HG02884 (cell line): ENCODE measurements around the gene GLP2R.
"Not testable (repeated sequence)": the region's sequence is repeated elsewhere in the genome, so short reads cannot be mapped to it uniquely, and the experiment has no call there.

Experiments used
- ATAC-seq: cut with Tn5 transposase; IDR thresholded peaks from one replicate; pipeline ENCODE4 v1.9.1; 2021; ENCODE audit warnings: mild to moderate bottlenecking, moderate library complexity; ENCODE audit not compliant: unreplicated experiment

The GLP2R gene, protein sequence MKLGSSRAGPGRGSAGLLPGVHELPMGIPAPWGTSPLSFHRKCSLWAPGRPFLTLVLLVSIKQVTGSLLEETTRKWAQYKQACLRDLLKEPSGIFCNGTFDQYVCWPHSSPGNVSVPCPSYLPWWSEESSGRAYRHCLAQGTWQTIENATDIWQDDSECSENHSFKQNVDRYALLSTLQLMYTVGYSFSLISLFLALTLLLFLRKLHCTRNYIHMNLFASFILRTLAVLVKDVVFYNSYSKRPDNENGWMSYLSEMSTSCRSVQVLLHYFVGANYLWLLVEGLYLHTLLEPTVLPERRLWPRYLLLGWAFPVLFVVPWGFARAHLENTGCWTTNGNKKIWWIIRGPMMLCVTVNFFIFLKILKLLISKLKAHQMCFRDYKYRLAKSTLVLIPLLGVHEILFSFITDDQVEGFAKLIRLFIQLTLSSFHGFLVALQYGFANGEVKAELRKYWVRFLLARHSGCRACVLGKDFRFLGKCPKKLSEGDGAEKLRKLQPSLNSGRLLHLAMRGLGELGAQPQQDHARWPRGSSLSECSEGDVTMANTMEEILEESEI

DNA sequence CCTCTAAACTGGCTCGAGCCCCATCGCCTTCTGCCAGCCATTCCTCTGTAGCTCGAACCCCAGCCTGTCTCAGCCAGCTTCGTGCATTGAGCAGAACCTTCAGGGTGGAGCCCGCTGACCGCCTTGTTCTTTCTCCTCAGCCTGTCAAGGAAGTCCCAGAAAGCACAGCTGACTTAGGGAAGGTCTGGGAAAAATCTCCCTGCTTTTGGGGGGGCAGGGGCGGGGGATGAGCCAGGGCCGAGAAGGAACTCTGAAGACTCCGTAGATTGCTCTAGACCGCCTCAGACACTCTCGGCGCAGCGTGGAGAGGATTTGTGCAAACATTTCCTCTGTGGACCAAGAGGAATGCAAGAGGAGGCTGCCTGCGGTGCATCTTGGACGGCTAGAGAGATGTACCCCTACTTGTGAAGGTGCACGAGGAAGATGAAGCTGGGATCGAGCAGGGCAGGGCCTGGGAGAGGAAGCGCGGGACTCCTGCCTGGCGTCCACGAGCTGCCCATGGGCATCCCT lies at the start of gene GLP2R:
Gene GLP2R, plus strand, starts transcription at position 284 of the 510 bp plus-strand sequence. Its CDS starts 140 bp downstream, at position 424.
- no peak for ATAC-seq

DNA sequence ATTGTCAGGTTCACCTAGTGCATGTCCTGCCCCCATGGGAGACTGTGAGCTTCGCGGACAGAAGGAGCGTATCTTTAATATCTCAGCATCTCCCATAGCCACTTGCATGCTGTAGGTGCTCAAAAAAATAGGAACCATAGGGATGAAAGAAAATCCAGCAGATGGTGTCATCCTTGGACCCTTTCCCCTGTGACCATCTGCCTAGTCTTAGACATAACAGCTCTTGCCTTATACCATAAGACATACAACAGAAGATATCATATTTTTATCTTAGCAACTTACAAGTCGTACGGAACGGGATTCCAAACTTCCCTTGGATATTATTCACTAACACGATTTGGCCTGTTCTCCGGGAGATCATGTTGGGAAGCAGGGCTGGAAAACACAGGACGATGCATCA lies 48.8 kb upstream of the GLP2R start:
- ATAC-seq = no peak

DNA sequence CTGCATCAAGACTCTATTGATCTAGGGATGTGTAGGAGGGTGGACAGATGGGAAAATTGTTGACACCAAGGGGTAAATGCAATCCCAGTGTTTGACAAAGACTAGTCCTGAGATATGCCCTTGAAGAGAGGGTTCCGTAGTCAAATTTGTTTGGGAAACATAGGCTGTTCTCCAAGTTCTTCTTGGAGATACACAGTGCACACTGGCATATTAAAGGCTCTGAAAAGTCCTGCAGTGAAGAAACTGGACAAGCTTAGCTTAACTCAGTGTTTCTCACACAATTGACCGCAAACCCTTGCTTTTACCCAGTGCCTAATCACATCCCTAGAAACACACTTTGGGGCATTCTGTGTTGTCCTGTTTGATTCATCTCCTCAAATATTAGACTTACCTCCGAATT lies 45.2 kb upstream of the GLP2R start:
- ATAC-seq = no peak

GRCh38 chr17:9783050-9783449 lies 42.7 kb upstream of the GLP2R start:
- ATAC-seq = no peak

- ATAC-seq = not testable (repeated sequence)
These were observed 42.3 kb upstream of the GLP2R start for GRCh38 chr17:9783465-9783864.

DNA sequence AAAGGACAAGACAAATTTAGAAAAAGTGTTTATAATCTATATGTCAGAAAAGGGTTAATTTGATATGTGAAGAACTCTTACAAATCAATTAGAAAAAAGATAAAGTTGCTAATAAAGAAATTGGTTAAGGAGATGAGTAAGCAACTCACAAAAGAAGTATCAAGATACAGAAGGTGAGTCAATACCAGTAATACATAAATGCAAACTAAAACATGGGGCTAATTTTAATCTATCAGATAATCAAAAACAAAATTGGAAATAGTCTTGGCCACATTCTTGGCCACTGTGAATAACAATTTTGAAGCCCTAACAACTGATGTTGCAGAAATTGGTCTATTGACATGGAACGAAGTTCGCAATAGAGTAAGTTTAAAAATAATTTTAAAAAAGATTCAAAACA lies 41.2 kb upstream of the GLP2R start:
- ATAC-seq = no peak

DNA sequence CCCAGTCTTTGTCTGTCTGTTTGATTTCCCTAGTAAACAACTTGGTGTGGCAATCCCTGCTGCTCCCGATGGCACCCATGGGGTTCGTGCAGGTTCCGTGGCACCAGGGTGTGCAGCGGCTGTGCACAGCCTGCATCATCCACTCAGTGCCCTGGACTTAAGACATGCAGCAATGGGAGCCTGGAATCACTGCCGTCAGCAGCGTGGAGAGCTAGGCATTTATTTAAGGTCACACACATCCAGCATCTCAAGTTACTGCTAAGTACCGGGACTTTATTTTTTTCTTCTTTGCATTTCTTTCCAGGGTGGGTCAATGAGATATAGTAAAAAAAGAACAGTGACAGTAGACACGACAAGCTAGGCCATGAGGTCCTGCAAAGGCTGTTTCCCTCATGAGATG lies 37.1 kb upstream of the GLP2R start:
- no peak for ATAC-seq

DNA sequence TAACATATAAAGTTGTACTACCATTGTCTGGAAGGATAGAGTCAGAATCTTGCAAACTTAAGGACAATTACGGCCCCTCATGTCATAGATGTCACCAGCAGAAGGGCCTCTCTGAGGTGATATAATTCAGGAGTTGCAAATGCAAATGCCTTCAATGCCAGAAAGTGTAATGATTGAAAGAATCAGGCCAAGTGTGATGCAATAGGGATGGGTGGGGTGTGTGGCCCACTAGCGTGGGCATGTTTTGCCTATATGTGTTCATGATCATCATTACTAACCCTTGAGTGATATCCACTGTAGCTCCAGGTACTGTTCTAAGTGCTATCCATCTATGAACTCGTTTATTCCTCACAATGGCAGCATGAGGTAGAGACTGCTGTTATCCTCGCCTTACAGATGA lies 35.4 kb upstream of the GLP2R start:
- ATAC-seq = no peak

DNA sequence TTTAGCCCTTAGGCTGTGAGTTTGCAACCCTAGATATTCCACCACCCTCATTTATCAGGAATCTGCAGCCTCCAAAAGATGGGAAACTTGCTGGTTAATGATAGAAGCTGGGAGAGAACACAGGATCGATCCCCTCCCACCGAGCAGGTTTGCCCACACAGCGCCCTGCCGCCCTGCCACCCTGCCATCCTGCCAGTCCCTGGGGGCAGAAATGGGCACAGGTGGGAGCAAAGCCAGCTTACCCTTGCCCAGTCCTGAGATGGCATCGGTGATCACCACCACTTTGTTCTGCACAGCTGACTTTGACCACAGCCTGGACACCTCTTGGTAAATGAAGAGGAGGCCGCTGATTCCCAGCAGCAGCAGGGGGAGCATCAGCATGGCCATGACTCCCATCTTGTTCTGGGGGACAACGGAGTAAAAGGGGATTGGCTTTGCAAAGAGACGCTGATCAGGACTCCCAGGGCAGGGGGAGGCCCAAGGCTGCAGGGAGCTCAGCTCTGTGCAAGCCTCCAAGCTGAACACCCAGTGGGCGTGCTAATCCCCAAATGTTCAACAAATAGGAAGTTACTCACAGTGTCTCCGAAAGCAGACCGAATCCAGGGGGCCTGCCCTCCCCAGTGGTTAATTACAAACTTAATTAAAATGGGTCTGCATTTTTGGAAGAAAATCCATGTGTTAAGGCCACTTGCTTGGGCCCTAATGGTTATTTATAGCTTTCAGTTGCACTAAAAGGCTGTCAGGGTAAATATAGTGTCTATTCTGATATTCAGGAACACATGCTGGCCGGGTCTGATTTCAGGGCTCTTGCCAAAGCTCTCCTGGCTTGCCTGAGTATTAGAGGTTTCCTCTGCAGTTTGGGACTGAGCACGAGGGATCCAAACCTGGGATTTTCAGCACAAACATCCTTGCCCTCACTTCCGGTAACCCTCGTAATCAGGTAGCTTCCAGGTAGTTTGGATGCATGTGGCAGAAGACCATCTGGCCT lies 34.5 kb upstream of the GLP2R start, which contains the start of gene DHRS7C:
Gene DHRS7C, minus strand, starts transcription at position 704 of the 988 bp plus-strand sequence. Its CDS starts 308 bp downstream, at position 396.
- no peak for ATAC-seq

GRCh38 chr17:9792181-9792840 lies 33.4 kb upstream of the GLP2R start:
- no peak for ATAC-seq

- no peak for ATAC-seq
These were observed 27.7 kb upstream of the GLP2R start for GRCh38 chr17:9798008-9798407.

- ATAC-seq = no peak
These were observed 27.0 kb upstream of the GLP2R start for GRCh38 chr17:9798724-9799123.

DNA sequence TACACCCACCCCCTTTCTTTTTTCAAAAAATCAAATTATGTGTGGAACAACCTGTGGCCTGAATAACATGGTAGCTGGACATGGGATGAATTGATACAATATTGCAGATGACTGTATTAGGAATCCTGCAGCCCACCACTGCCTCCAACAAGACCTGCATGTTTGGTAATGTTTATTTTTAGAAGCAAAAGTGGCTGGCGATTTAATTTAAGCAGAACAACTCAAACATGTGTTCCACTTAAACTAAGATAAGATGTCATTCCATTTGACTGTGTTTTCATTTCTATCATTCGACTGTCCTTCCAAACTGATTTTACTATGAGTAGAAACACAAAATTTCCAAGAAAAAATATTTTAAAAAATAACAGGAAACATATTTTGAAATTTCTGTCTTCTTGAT lies 24.2 kb upstream of the GLP2R start:
- ATAC-seq = no peak

- ATAC-seq = no peak
These were observed 23.4 kb upstream of the GLP2R start for GRCh38 chr17:9802294-9802693.

DNA sequence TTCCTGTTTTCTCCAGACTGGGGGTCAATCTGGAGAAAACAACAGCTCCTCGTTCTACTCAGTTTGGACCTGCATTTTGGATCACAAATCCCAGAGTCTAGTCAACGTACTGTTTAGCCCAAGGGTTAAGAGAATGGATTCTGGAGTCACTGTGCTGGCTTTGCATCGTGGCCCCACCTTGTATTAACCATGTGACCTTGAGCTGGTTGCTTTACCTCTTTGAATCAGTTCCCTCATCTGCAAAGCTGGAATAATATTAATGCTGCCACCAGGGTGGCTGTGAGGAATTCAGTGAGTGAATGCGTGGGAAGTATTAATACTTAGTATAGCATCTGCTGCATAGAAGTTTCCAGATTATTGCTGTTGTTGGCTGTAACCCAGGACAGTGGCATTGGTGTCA lies 23.0 kb upstream of the GLP2R start:
- ATAC-seq = no peak

DNA sequence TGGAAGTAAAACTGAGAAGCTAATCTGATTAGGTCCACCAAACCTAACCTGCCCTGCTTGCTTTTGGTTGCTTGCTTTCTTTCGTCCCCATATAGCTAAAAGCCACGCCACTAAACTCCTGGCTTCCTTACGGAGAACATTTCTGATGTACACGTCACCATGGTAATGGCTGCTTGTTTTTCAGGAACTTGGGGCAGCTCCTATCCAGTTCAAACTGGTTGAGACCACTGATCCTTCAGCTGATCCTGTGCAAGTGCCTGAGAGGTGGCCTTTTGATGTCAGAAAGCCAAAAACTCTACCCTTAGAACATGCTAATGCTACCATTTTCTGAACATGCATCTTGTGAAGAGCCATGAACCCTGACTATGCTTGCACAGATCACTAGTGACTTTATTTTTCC lies 20.0 kb upstream of the GLP2R start:
- no peak for ATAC-seq

DNA sequence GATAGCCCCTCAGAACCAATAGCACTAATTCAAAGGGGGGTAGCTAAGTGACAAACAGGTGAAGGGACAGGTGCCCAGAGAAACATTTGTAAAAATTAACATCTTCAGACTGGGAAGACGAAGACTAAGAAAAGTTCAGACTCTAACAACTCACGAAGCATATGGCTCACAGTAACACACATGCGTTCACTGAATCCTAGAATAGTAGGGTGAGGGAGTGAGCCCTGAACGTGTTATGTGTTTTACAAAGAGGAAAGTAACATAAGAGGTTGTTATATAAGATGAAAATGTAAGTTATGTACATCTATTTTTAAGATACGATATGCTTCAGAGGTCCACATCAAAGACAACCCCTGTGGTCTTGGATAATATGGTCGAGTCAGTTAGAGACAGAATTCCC lies 19.0 kb upstream of the GLP2R start:
- ATAC-seq = no peak

GRCh38 chr17:9809409-9809808 lies 16.3 kb upstream of the GLP2R start:
- no peak for ATAC-seq

GRCh38 chr17:9810100-9810949 lies 15.4 kb upstream of the GLP2R start:
- ATAC-seq = no peak

DNA sequence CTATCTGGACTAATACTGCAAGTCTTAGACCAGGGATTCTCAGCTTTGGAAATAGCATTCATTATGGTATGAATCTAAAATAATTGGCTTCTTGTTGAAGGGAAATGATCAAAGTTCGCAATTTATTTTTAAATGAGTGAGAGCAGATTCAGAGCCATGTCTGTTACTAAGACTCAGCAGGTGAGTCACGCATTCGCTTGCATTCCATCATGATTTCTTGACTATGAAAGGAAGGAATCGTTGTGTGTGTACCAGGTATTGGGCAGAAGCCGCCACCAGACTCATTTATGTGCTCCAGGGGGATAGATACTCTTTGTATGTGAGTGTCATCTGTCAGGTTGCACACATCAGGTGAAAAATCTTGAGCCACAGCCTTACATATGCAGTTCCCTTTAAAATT lies 14.6 kb upstream of the GLP2R start:
- no peak for ATAC-seq
